Endodermal cell (in vitro differentiated cells): ENCODE results near the gene RAB5IF. TPM values are rescaled to one million over a fixed set of nuclear protein-coding genes. Genes with fewer than 3 reads are reported as not detected.

Source experiments
- DNase-seq: peaks from one replicate; pipeline ENCODE4 v3.0.0-alpha.2; 2017
- H3K27ac ChIP-seq: 2 replicates; pipeline ENCODE4 v1.5.1; 2013; ENCODE audit warnings: mild to moderate bottlenecking, low read depth, low read length, moderate library complexity
- H3K27me3 ChIP-seq: 2 replicates; pipeline ENCODE4 v1.6.1; 2013; ENCODE audit warnings: mild to moderate bottlenecking, low read length, moderate library complexity; ENCODE audit not compliant: insufficient read depth, control insufficient read depth, poor library complexity, severe bottlenecking
- H3K36me3 ChIP-seq: 2 replicates; pipeline ENCODE4 v1.7.0; 2013; ENCODE audit warnings: mild to moderate bottlenecking, low read length, moderate library complexity; ENCODE audit not compliant: control insufficient read depth, insufficient read depth
- H3K4me1 ChIP-seq: one replicate; pipeline ENCODE4 v1.7.0; 2013; ENCODE audit warnings: low read length; ENCODE audit not compliant: control insufficient read depth, insufficient read depth
- H3K4me3 ChIP-seq: 2 replicates; pipeline ENCODE4 v1.5.1; 2013; ENCODE audit warnings: mild to moderate bottlenecking, low read length, moderate library complexity
- H3K9ac ChIP-seq: 2 replicates; pipeline ENCODE4 v1.6.1; 2013; ENCODE audit warnings: mild to moderate bottlenecking, low read length, moderate library complexity; ENCODE audit not compliant: poor library complexity, severe bottlenecking; ENCODE audit errors: extremely low read depth
- H3K9me3 ChIP-seq: 2 replicates; pipeline ENCODE4 v1.6.1; 2013; ENCODE audit warnings: mild to moderate bottlenecking, low read length, moderate library complexity; ENCODE audit not compliant: control insufficient read depth
- H3K27ac Mint-ChIP-seq: 2 replicates; pipeline ENCODE4 v1.8.0; 2020; ENCODE audit warnings: mixed read lengths
- H3K27me3 Mint-ChIP-seq: 2 replicates; pipeline ENCODE4 v1.8.0; 2021; ENCODE audit warnings: mild to moderate bottlenecking, mixed read lengths; ENCODE audit not compliant: insufficient read depth
- H3K36me3 Mint-ChIP-seq: 2 replicates; pipeline ENCODE4 v1.8.0; 2020; ENCODE audit warnings: low read depth, mixed read lengths
- H3K4me1 Mint-ChIP-seq: 2 replicates; pipeline ENCODE4 v1.8.0; 2020; ENCODE audit warnings: mixed read lengths
- H3K4me3 Mint-ChIP-seq: 2 replicates; pipeline ENCODE4 v1.8.0; 2020; ENCODE audit warnings: mild to moderate bottlenecking, moderate library complexity, mixed read lengths
- H3K9me3 Mint-ChIP-seq: 2 replicates; pipeline ENCODE4 v1.8.0; 2020; ENCODE audit warnings: mild to moderate bottlenecking, mixed read lengths
- CTCF ChIP-seq: fragments of 200-600 bp; sonication (generic); conservative IDR thresholded peaks from 2 replicates; pipeline ENCODE4 v1.5.0; 2021; ENCODE audit warnings: antibody characterized with exemption, mild to moderate bottlenecking
- WGBS, 2 experiments: methylation state at CpG; one replicate each; pipeline versions ENCODE4 v1.1.5 to v1.1.7; 2013; ENCODE audit warnings: missing lambda C conversion rate in 2 of 2, mixed read lengths in 1 of 2; ENCODE audit not compliant: insufficient coverage in 1 of 2, insufficient read length in 1 of 2; 5-methylcytosine and 5-hydroxymethylcytosine counted together
- total RNA-seq, 2 donors: library from RNA; stranded (reverse); fragmentation: NEBNext Ultra II Directional in 1 of 2; extraction: Animal tissue kit (Norgen Biotek cat#: 25700) in 1 of 2; gene quantifications; 2 replicates in 1 of 2; 3 replicates in 1 of 2; pipeline ENCODE4 v1.2.1, GENCODE V29; 2021

The RAB5IF gene
- total RNA-seq, 2 donors from 2014 or later: 98.9 to 99.9 TPM

GRCh38 chr20:36611625-36612024, 6.0 kb downstream of the RAB5IF start:
- Histone ChIP-seq H3K9me3 (no peaks in the 10 kb centered on the region), H3K9ac (no peak overlapping the region), H3K27me3 (no peaks in the 10 kb centered on the region), H3K4me1 (no peaks in the 10 kb centered on the region), H3K27ac (no peak overlapping the region), H3K36me3 (peaks cover 75% of the 10 kb centered on the region), H3K4me3 (no peak overlapping the region)
- DNase-seq: no peak
- Mint-ChIP-seq H3K4me1 (peaks cover 11% of the 10 kb centered on the region), H3K27ac (no peak overlapping the region), H3K36me3 (peaks cover 70% of the 10 kb centered on the region), H3K27me3 (no peaks in the 10 kb centered on the region), H3K4me3 (no peak overlapping the region), H3K9me3 (no peaks in the 10 kb centered on the region)
- no peak for TF ChIP-seq CTCF
- 90 to 95% methylated on average over 5 of the region's 5 CpGs for WGBS, 2 experiments

- no peaks in the 10 kb centered on the region for H3K9me3 Mint-ChIP-seq
- Histone ChIP-seq H3K27ac (no peak overlapping the region), H3K36me3 (peaks cover 59% of the 10 kb centered on the region), H3K4me1 (no peaks in the 10 kb centered on the region), H3K27me3 (no peaks in the 10 kb centered on the region), H3K4me3 (no peak overlapping the region), H3K9ac (no peak overlapping the region), H3K9me3 (no peaks in the 10 kb centered on the region)
- DNase-seq: no peak
- H3K4me3 Mint-ChIP-seq: no peak overlapping the region
- TF ChIP-seq CTCF: no peak
- H3K27ac Mint-ChIP-seq: no peak overlapping the region
- no peaks in the 10 kb centered on the region for H3K4me1 Mint-ChIP-seq
- WGBS, 2 experiments: 94 to 100% methylated on average over 3 of the region's 3 CpGs
- H3K27me3 Mint-ChIP-seq: no peaks in the 10 kb centered on the region
- H3K36me3 Mint-ChIP-seq: peaks cover 53% of the 10 kb centered on the region
Observed at GRCh38 chr20:36613974-36614373, 8.4 kb downstream of the RAB5IF start.

GRCh38 chr20:36614781-36615557, 9.4 kb downstream of the RAB5IF start:
- Mint-ChIP-seq H3K9me3 (no peaks in the 10 kb centered on the region), H3K4me3 (no peak overlapping the region), H3K36me3 (peaks cover 45% of the 10 kb centered on the region), H3K4me1 (no peaks in the 10 kb centered on the region), H3K27me3 (no peaks in the 10 kb centered on the region), H3K27ac (no peak overlapping the region)
- no peak overlapping the region for H3K9ac ChIP-seq
- H3K36me3 ChIP-seq: peaks cover 50% of the 10 kb centered on the region
- no peak for DNase-seq
- no peak overlapping the region for H3K4me3 ChIP-seq
- 93 to 94% methylated on average over 11 to 13 of the region's 14 CpGs for WGBS, 2 experiments
- H3K27me3 ChIP-seq: no peaks in the 10 kb centered on the region
- H3K27ac ChIP-seq: no peak overlapping the region
- TF ChIP-seq CTCF: no peak
- no peaks in the 10 kb centered on the region for H3K9me3 ChIP-seq
- H3K4me1 ChIP-seq: no peaks in the 10 kb centered on the region
